GM18867 (cell line): ENCODE results near the gene PPAN.

ENCODE experiments used
- ATAC-seq: cut with Tn5 transposase; IDR thresholded peaks from one replicate; pipeline ENCODE4 v1.9.1; 2021; ENCODE audit warnings: mild to moderate bottlenecking, moderate library complexity; ENCODE audit not compliant: unreplicated experiment

Gene PPAN

GRCh38 chr19:10138879-10139795 lies 33.0 kb downstream of the PPAN start:
- ATAC-seq: no peak

GRCh38 chr19:10139952-10140351 lies 33.8 kb downstream of the PPAN start:
- ATAC-seq: no peak

GRCh38 chr19:10141479-10141878 lies 35.3 kb downstream of the PPAN start:
- ATAC-seq: no peak

- ATAC-seq: no peak
Measured at GRCh38 chr19:10141973-10142372, 35.8 kb downstream of the PPAN start.

GRCh38 chr19:10142701-10143375 lies 36.7 kb downstream of the PPAN start:
- no peak for ATAC-seq

GRCh38 chr19:10143681-10144080 lies 37.5 kb downstream of the PPAN start:
- no peak for ATAC-seq

GRCh38 chr19:10144361-10144760 lies 38.2 kb downstream of the PPAN start:
- ATAC-seq: no peak

GRCh38 chr19:10145031-10145430 lies 38.9 kb downstream of the PPAN start:
- ATAC-seq: no peak

GRCh38 chr19:10146142-10146541 lies 40.0 kb downstream of the PPAN start:
- no peak for ATAC-seq

- no peak for ATAC-seq
Measured at GRCh38 chr19:10149427-10149826, 43.3 kb downstream of the PPAN start.

GRCh38 chr19:10151521-10151920 lies 45.4 kb downstream of the PPAN start:
- ATAC-seq: no peak

- ATAC-seq: no peak
Measured at GRCh38 chr19:10152100-10152499, 45.9 kb downstream of the PPAN start.

GRCh38 chr19:10155839-10156238 lies 49.7 kb downstream of the PPAN start:
- no peak for ATAC-seq

GRCh38 chr19:10158071-10158470 lies 51.9 kb downstream of the PPAN start:
- ATAC-seq: no peak

GRCh38 chr19:10158485-10158884 lies 52.3 kb downstream of the PPAN start:
- ATAC-seq: no peak

- no peak for ATAC-seq
Measured at GRCh38 chr19:10159610-10160009, 53.4 kb downstream of the PPAN start.
